ACHN (cell line): ENCODE measurements around the gene NUP210.

Experiments
- DNase-seq: peaks from one replicate; pipeline ENCODE4 v3.0.0-alpha.2; 2015
- in situ Hi-C: cut with HindIII; loops from 2 replicates; pipeline ENCODE4 v1.10.0; 2017; ENCODE audit warnings: low sequenced_read_pairs, low pct_ligation_motif_present, low pct_unique_long_range_greater_than_20kb

The NUP210 gene

GRCh38 chr3:13414040-13414729, 5.9 kb downstream of the NUP210 start:
- in situ Hi-C loops, result no loop called here
- DNase-seq, result no peak

- in situ Hi-C loops, result no loop called here
- DNase-seq, result no peak
These were observed 8.8 kb downstream of the NUP210 start for GRCh38 chr3:13411186-13411860.

- in situ Hi-C loops, result no loop called here
- DNase-seq, result no peak
These were observed 11.2 kb downstream of the NUP210 start for GRCh38 chr3:13408890-13409289.

GRCh38 chr3:13407926-13408325, 12.2 kb downstream of the NUP210 start:
- DNase-seq, result no peak
- in situ Hi-C loops, result no loop called here

GRCh38 chr3:13407475-13407874, 12.6 kb downstream of the NUP210 start:
- in situ Hi-C loops, result no loop called here
- no peak for DNase-seq

- in situ Hi-C loops, result no loop called here
These were observed 13.9 kb downstream of the NUP210 start for GRCh38 chr3:13406190-13406589.

GRCh38 chr3:13405614-13406013, 14.5 kb downstream of the NUP210 start:
- no peak for DNase-seq

More at GRCh38 chr3:13406190-13406589, 13.9 kb downstream of the NUP210 start:
- DNase-seq, result no peak

GRCh38 chr3:13404626-13405452, 15.3 kb downstream of the NUP210 start:
- in situ Hi-C loops, result no loop called here
- no peak for DNase-seq

More at GRCh38 chr3:13405614-13406013, 14.5 kb downstream of the NUP210 start:
- in situ Hi-C loops, result no loop called here

GRCh38 chr3:13403847-13404246, 16.3 kb downstream of the NUP210 start:
- DNase-seq, result no peak
- in situ Hi-C loops, result no loop called here

- no peak for DNase-seq
- in situ Hi-C loops, result no loop called here
These were observed 16.8 kb downstream of the NUP210 start for GRCh38 chr3:13403213-13403819.

GRCh38 chr3:13401149-13401548, 19.0 kb downstream of the NUP210 start:
- no peak for DNase-seq
- in situ Hi-C loops, result no loop called here

- in situ Hi-C loops, result no loop called here
- DNase-seq, result no peak
These were observed 19.9 kb downstream of the NUP210 start for GRCh38 chr3:13400114-13400673.

GRCh38 chr3:13399603-13400002, 20.5 kb downstream of the NUP210 start:
- in situ Hi-C loops, result no loop called here
- DNase-seq, result no peak

GRCh38 chr3:13397316-13397715, 22.8 kb downstream of the NUP210 start:
- in situ Hi-C loops, result no loop called here
- no peak for DNase-seq

- no peak for DNase-seq
- in situ Hi-C loops, result no loop called here
These were observed 25.8 kb downstream of the NUP210 start for GRCh38 chr3:13394363-13394762.

- in situ Hi-C loops, result no loop called here
- no peak for DNase-seq
These were observed 26.4 kb downstream of the NUP210 start for GRCh38 chr3:13393427-13394360.

GRCh38 chr3:13391308-13391707, 28.8 kb downstream of the NUP210 start:
- no peak for DNase-seq
- in situ Hi-C loops, result no loop called here

GRCh38 chr3:13389378-13389777, 30.7 kb downstream of the NUP210 start:
- DNase-seq, result no peak
- in situ Hi-C loops, result no loop called here
